ENCODE results near the gene TCF19.

TCF19 gene

GRCh38 chr6:31154436-31154835 is 4.0 kb upstream of the TCF19 start:
- TF ChIP-seq CTCF (IDR thresholded peaks at IDR 0.05), result no peak
- no peak for TF ChIP-seq ZFX (IDR thresholded peaks at IDR 0.05; ENCODE audit: borderline replicate concordance)
- no peak overlapping the region for H3K27ac ChIP-seq

GRCh38 chr6:31156641-31157040 is 1.7 kb upstream of the TCF19 start:
- no peak for TF ChIP-seq CTCF (IDR thresholded peaks at IDR 0.05)
- TF ChIP-seq ZFX (IDR thresholded peaks at IDR 0.05; ENCODE audit: borderline replicate concordance), result no peak
- H3K27ac ChIP-seq, result peak overlapping the region; percentile 74; the same call in 1 of the 2 replicates

GRCh38 chr6:31157513-31158139 is 763 bp upstream of the TCF19 start, which contains the start of gene CCHCR1:
TSS of gene CCHCR1 (minus strand) at chr6:31157802. CDS start at chr6:31157600, 202 bp downstream.
- TF ChIP-seq CTCF (IDR thresholded peaks at IDR 0.05) (no peak), ZFX (IDR thresholded peaks at IDR 0.05; ENCODE audit: borderline replicate concordance) (no peak)
- H3K27ac ChIP-seq, result peak within 1 kb of the TSS; percentile 74

- H3K27ac ChIP-seq, result peak overlapping the region; percentile 74
- TF ChIP-seq ZFX (IDR thresholded peaks at IDR 0.05; ENCODE audit: borderline replicate concordance), result no peak
- TF ChIP-seq CTCF (IDR thresholded peaks at IDR 0.05), result no peak
Observed at GRCh38 chr6:31158863-31159855, 770 bp downstream of the TCF19 start.

- H3K27ac ChIP-seq, result no peak overlapping the region
Observed at GRCh38 chr6:31161216-31162126, 3.1 kb downstream of the TCF19 start.

More at GRCh38 chr6:31161216-31162126, 3.1 kb downstream of the TCF19 start:
- TF ChIP-seq ZFX (IDR thresholded peaks at IDR 0.05; ENCODE audit: borderline replicate concordance) (no peak), CTCF (IDR thresholded peaks at IDR 0.05) (no peak)
